PC-9 (cell line): ENCODE data around the gene NOTCH4.

Source experiments
- EZH2 ChIP-seq: fragments of 200-600 bp; sonication (generic); IDR thresholded peaks from 2 replicates; pipeline ENCODE4 v1.8.0; 2017; ENCODE audit warnings: antibody characterized with exemption, low read depth
- TF ChIP-seq, protein P1 (sequence below): fragments of 200-600 bp; sonication (generic); conservative IDR thresholded peaks from 2 replicates; pipeline ENCODE4 v1.6.1; 2017; ENCODE audit warnings: mixed run types, antibody characterized with exemption, mild to moderate bottlenecking, moderate library complexity

DNA sequence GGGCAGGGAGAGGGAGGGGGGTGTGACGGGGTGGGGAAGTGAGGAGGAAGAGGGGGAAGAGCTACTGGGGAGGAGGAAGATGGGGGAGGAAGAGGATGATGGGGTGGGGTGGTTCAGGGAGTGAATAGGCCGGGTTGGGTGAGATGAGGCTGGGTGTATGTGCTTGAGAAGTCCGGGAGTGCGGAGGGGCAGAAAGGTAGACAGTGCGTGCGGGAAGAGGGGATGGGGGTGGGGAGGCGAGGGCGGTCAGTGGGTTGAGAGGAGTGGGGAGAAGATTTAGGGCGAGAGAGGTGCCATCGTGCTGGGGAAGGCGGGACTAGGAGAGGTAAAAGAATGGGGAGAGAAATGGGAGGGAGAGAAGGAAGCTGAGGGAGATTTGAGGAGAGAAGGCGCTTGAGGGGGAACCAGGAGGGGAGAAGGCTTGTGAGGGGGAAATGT, 30.9 kb upstream of the NOTCH4 start:
- TF ChIP-seq, protein P1, sequence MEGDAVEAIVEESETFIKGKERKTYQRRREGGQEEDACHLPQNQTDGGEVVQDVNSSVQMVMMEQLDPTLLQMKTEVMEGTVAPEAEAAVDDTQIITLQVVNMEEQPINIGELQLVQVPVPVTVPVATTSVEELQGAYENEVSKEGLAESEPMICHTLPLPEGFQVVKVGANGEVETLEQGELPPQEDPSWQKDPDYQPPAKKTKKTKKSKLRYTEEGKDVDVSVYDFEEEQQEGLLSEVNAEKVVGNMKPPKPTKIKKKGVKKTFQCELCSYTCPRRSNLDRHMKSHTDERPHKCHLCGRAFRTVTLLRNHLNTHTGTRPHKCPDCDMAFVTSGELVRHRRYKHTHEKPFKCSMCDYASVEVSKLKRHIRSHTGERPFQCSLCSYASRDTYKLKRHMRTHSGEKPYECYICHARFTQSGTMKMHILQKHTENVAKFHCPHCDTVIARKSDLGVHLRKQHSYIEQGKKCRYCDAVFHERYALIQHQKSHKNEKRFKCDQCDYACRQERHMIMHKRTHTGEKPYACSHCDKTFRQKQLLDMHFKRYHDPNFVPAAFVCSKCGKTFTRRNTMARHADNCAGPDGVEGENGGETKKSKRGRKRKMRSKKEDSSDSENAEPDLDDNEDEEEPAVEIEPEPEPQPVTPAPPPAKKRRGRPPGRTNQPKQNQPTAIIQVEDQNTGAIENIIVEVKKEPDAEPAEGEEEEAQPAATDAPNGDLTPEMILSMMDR = no peak
- TF ChIP-seq EZH2 = no peak
